NCI-H2029 (cell line): ENCODE results near the gene TBX4.

ENCODE experiments used
- DNase-seq: peaks from one replicate; lab custom pipeline; 2025; lab: John Stamatoyannopoulos, UW

TBX4 gene

GRCh38 chr17:61465550-61466237, 13.5 kb downstream of the TBX4 start:
- DNase-seq: no peak

- no peak for DNase-seq
Measured at GRCh38 chr17:61466246-61466645, 14.0 kb downstream of the TBX4 start.

- DNase-seq: no peak
Measured at GRCh38 chr17:61467416-61468262, 15.4 kb downstream of the TBX4 start.

- no peak for DNase-seq
Measured at GRCh38 chr17:61468263-61468907, 16.2 kb downstream of the TBX4 start.

GRCh38 chr17:61469474-61469873, 17.3 kb downstream of the TBX4 start:
- DNase-seq: no peak

- no peak for DNase-seq
Measured at GRCh38 chr17:61469949-61470348, 17.7 kb downstream of the TBX4 start.

- no peak for DNase-seq
Measured at GRCh38 chr17:61470530-61471136, 18.4 kb downstream of the TBX4 start.

GRCh38 chr17:61474235-61474927, 22.2 kb downstream of the TBX4 start:
- no peak for DNase-seq

- DNase-seq: no peak
Measured at GRCh38 chr17:61474934-61475333, 22.7 kb downstream of the TBX4 start.

- DNase-seq: no peak
Measured at GRCh38 chr17:61475726-61476125, 23.5 kb downstream of the TBX4 start.

- DNase-seq: no peak
Measured at GRCh38 chr17:61476476-61477203, 24.4 kb downstream of the TBX4 start.

- no peak for DNase-seq
Measured at GRCh38 chr17:61477204-61477834, 25.1 kb downstream of the TBX4 start.

- no peak for DNase-seq
Measured at GRCh38 chr17:61478026-61478789, 26.0 kb downstream of the TBX4 start.

- no peak for DNase-seq
Measured at GRCh38 chr17:61478790-61479492, 26.7 kb downstream of the TBX4 start.

GRCh38 chr17:61479493-61480413, 27.5 kb downstream of the TBX4 start:
- DNase-seq: no peak

GRCh38 chr17:61480414-61480807, 28.2 kb downstream of the TBX4 start:
- DNase-seq: no peak

GRCh38 chr17:61481421-61481820, 29.2 kb downstream of the TBX4 start:
- DNase-seq: no peak

GRCh38 chr17:61482467-61482866, 30.2 kb downstream of the TBX4 start:
- DNase-seq: no peak
